Activated CD4-positive, alpha-beta T cell treated with anti-CD3 and anti-CD28 coated beads, Interleukin-2, amount 50 U/mL, for 16 hours (primary cell): ENCODE measurements around the gene NKX2-3.

ENCODE experiments used
- DNase-seq: peaks from one replicate; pipeline ENCODE4 v3.0.0-alpha.2; 2020

NKX2-3 gene

DNA sequence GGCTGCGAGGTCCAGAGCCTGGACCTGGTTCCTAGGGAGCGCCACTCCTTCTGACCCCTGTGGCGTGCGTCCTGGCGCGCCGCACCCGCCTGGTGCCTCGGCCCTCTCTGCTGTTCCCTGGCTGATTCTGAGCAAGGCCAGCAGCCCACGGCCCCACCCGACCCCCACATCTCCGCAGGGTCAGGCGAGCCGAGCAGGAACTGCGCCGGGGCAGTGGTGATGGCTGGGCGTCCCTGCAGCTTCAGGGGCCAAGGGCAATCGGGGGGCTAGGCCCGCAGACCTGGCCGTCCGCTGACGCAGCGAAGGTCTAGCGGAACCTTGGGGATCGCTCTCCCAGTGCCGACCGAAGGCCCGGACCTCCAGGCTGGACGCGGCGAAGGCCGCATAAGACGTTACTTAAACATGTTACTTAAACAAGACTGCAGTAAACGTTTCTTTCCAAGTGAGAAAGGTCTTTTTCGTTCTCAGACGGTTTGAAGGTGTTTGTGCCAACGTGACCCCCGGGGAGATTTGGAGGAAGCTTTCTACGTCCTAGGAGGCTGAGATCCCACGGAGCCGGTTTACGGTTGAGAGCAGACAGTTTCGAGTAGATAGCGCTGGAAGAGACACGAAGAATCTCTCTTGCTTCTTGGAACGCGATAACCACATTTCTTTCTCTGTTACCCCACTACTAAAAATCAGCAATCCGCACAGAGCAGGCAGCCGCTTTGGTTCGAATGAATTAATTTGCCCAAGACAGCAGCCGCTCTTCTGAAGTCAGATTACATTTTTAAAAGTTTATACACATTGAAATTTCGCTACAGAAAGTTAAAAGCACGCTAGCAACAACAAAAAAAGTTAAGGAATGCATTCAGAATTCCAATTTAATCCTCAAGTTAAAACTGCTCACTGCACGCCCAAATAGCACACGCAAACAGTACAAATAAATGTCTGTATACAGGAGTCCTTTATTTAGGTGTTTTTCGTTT, 4.9 kb upstream of the NKX2-3 start:
- no peak for DNase-seq

DNA sequence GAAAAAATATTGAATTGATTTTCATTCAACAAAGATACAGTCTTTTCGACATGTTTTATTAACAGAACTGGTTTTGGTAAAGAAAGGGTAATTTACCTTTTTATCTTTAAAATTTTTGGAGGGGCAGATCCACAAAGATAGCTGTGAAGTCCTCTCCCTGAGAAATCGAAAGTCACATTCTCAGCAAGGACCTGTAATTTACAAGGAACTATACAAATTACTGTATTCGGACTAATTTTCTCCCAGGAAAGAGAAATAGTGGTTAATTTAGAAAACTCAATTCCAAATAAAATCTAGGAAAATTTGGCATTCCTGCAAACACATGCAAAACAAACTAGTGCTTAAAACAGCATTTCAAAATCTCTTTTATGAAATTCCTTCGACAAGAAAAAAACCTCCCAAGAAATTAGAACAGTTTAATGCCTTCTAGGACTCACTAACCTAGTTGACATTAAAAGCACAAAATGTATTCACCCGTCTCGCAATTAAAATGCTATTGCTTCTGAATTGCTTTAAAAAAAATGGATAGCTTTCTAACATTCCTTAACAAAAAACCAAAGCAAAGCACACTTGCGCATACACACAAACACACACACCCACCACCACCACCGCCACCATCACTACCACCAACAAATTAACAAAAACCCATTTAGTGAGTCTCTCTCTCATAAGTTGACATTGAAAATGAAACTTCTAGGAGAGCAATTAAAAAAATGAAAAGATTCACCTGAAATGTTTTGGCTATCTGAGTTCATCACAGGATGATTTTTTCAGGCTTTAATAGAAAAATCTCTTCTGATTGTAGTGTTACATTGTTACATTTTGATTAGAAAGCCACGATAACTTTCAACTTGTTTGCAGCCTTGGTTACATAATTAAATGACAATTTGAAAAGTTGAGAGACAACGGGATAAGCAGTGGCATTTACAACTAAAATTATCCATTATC, 4.0 kb upstream of the NKX2-3 start:
- no peak for DNase-seq

DNA sequence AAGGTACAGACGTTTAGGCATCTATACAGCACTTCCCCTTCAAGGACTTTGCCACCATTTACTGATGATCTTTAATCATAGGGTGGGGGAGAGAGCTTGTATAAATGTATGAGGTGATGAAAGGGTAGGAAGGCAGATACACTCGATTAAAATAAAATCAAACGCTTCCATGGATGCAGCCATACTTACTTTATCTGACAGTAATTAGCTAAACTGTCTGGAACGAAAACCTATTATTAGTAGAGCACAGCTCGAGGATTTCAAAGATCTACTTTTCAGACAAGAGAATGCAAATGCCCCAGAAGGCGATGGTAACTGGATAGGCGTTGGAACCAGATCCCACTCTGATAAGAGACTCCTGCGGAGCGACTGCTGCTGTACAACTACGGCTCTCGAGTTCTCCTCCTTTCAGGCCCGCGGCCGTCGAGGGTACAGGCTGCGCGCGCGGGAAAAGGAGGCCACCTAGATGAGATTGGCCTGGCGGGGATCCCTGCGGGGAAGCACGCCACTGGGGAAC, 3.1 kb upstream of the NKX2-3 start:
- DNase-seq: no peak

DNA sequence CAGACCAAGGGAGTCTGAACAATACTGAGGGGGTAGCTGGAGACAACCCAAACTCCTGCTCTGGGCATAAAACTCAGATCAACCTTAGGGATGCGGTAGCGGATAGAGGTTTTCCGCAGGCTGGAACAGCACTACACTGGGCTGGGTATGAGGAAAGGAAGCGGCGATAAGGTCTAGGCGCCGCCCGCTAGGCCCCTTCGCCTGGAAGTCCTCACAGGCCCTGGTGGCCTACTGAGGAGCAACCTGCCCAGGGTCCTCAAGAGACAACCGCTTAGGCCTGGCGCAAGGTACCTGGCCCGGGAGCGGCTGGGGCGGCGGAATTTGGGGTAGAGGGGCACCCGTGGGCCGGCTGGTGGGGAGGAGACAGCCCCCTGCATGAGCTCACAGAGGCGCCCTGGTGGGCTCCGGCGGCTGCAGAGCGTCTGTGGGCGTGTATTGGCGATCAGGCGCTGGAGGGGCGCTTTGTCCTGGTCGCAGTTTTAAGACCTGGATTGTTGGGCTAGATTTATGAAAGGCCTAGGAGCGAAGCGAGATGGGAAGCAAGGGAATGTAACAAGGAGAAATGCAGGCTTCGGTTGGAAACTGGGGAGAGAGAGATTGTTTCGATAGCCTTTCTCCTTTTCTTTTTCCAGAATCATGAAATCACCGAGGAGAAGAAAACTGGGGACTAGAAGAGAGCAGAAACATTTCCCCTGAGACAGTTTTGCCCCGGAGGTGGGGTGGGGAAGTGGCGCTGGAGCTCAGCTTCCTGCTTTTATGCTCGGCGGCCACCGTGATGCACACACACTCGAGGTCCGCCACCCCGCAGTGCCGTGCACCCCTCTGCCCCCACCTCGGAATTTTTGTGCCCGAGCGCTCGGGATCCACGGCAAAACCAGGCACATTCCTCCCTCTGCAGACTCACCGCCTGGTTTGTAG, 2.4 kb upstream of the NKX2-3 start:
- DNase-seq: no peak

DNA sequence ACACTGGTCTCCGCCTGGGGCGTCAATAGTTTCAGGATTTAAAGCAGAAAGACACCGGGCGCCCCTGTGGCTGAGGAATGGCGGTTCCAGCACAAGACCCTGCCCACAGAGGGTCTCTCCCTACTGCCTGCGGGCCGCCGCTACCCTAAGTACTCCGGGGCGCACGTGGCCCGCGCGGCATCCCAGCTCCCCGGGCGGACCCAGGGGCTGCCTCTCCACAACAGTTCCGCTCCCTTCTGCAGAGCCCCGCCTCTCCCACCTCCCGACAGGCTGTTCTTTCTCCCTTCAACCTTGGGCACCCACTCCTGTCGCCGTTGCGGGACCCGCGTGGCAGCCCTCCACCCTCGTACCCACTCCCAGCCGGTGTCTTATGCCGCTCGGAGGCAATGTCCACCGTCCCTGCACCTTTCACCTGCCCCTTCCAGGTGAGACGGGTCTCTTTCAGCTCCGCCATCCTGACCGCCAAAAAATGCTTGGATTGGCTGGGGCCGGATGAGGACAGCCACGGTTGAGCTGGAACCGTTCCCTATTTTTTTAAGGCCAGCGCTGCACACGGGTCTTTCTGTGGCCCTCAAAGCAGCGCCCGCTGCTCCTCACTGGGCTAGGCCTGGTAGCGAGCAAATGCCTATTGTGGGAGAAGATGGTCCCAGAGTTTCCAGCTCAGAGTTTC, 1.6 kb upstream of the NKX2-3 start:
- no peak for DNase-seq

DNA sequence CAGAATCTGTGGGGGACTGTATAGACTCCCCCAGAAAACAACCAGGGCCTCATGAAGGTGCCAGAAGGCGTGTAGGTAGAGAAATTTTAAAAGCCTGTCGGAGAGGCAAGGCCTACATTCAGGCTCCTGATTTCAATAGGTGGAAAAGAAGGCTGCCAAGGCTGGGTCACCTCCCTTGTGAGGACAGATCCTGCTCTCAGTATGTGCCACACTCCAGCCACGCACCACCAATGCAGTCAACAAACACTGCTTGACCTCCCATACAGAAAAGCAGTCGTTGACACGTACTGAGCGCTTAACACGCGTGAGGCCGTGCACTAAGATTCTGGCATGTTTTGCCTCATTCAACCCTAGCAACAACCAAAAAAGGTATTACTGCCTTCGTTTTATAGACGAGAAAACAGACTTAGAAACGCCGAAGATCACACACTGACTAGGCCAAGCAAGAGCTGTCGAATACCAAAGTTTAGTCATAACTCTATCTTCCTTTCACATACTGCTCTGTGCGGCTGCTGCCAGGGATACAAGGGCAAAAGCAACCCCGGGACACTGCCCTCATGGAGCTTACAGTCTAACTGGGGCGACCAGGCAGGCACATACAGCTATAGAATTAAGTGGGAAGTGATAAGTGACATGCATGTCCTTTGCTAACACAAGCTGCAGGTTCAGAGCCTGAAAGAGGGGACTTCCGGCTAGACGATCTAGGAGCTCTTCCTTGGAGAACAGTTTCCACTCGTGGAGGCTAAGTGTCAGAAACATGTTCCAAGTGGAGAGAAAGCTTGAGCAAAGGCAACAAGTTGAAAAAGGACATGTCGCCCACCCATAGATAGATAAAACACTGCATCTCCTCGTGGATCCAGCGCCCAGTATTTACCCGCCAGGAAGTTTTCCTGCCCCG, 797 bp upstream of the NKX2-3 start:
- no peak for DNase-seq

DNA sequence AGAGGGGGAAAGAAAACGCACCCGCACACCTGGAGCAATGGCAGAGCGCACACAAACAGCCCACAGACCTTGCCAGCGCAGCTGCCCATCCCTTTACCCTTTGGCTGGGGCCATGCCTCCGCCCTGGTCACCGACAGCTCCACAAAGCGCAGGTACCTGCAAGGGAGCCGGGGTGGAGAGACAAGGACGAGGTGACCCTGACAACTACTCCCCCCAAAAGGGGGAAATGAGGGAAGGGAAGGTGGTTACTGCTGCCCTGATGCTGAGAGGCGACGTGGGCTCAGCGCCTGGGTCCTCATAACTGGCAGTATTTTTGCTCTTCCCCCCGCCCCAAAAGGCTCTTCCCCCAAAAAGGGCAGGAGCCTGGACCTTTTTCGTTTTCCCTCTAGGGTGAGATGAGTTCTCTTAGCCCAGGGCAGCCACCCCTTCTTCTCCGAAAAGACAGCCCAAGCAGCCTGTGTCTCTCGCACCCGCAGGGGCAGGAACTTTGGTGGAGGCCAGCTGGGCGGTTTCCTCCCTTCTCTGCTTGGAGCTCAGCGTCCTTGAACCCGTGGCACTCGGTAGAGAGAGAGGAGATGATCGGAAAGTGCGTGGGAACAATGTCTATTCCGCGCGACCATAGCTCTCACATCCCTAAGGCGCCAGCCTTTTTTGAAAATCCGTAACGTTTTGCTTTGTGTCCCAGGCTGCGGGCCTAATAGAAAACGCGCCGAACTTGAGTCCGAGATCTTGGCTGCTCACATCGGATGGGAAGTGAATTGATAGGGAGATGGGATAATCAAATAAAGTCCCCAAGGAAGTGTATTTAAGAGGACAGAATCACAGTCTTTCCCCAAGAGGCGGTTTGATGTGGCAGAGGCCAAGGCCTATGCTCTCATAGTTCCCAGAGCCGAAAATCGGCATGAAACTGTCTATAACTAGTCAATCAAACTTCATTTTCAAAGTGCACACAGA, 1.0 kb downstream of the NKX2-3 start:
- DNase-seq: no peak

DNA sequence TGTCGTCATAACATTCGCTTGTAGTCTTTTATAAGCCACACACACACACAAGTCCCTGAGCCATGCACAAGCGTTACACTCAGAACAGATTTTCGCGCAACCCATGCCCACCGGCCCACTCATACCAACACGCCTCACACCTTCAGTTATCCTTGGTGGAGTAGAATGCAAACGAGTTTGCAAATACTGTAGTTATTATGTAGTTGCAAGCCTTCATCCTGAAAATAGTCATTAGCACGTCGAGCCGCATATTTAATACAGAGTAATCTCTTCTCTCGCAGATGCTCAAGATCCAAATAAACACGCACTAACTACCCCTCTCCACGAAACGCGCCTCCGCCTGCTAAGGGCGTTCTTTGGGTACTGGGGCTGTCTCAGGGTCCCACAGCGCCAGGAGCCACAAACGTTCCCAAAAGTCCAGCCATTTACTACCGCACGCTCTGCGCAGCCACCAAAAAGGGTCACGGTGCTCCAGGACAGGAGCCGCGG, 1.8 kb downstream of the NKX2-3 start:
- no peak for DNase-seq

DNA sequence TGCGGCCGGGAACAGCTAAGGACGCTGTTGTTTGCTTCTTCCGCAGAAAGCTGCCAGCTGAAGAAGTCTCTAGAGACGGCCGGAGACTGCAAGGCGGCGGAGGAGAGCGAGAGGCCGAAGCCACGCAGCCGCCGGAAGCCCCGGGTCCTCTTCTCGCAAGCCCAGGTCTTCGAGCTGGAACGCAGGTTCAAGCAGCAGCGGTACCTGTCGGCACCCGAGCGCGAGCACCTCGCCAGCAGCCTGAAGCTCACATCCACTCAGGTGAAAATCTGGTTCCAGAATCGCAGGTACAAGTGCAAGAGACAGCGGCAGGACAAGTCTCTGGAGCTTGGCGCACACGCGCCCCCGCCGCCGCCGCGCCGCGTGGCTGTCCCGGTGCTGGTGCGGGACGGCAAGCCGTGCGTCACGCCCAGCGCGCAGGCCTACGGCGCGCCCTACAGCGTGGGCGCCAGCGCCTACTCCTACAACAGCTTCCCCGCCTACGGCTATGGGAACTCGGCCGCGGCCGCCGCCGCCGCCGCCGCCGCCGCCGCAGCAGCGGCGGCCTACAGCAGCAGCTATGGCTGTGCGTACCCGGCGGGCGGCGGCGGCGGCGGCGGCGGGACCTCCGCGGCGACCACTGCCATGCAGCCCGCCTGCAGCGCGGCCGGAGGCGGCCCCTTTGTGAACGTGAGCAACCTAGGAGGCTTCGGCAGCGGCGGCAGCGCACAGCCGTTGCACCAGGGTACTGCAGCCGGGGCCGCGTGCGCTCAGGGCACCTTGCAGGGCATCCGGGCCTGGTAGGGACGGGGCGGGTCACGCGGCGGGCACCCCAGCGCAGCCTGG, 2.4 kb downstream of the NKX2-3 start:
- peak; percentile 12 for DNase-seq

DNA sequence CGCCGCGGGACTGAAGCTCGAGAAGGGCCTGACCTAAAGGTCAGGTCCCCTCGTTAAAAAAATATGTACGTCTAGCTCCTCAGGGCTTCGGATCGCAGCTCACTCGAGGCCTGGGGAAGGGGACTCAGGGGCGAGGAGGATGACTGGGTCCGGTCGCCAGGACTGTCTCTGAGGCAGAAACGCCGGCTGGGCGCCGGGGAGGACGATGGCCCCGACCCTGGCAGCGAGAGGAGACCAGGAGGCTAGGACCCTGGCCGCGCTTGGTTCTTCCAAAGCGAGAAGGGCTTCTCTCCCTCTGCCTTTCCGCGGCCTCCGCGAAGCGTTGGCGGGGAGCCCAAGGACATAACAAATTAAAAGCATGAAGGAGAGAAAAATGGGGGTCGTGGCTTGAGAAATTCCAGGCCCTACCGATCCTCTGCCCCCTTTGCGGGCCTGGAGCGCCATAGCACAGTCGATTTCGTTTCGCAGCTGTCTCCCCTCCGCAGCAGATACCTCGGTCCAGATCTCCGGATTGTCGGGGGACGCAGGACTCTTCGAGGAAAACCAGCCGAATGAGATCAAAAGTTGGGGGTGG, 3.1 kb downstream of the NKX2-3 start:
- DNase-seq: no peak

DNA sequence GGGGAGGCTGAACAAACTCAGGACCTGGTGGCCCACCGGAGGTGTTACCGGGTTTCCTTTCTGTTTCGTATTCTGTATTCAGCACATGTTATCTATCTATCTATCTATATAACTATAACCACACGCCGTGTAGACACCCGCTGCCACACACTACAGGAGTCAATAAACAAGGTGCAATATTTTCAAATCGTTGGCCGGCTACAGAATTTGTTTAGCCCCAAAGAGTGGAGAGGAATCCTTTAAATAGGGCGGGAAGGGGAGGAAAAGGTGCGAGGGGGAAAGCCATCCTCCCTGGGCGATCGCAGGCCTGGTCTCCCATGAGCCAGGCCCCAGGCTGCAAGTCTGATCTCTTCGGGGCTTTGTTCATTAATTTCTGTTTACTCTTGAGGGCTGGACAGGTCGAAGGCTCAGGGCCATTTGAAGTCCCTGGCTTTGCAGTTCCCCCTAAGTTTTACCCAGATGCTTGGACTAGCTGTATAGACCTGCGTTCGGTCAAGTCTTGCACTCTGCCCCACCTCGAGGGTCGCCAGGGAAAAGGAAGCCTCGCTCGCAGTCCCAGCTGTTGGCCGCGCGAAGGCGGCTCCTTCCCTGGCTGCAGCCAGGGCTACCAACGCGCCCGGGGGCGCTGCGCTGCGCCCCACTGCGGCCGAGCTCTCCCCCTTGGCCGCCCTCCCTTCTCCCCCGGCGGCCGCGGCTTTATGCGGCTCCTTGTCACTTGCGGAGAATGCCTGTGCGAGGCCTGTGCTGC, 3.8 kb downstream of the NKX2-3 start:
- peak; percentile 8 for DNase-seq

DNA sequence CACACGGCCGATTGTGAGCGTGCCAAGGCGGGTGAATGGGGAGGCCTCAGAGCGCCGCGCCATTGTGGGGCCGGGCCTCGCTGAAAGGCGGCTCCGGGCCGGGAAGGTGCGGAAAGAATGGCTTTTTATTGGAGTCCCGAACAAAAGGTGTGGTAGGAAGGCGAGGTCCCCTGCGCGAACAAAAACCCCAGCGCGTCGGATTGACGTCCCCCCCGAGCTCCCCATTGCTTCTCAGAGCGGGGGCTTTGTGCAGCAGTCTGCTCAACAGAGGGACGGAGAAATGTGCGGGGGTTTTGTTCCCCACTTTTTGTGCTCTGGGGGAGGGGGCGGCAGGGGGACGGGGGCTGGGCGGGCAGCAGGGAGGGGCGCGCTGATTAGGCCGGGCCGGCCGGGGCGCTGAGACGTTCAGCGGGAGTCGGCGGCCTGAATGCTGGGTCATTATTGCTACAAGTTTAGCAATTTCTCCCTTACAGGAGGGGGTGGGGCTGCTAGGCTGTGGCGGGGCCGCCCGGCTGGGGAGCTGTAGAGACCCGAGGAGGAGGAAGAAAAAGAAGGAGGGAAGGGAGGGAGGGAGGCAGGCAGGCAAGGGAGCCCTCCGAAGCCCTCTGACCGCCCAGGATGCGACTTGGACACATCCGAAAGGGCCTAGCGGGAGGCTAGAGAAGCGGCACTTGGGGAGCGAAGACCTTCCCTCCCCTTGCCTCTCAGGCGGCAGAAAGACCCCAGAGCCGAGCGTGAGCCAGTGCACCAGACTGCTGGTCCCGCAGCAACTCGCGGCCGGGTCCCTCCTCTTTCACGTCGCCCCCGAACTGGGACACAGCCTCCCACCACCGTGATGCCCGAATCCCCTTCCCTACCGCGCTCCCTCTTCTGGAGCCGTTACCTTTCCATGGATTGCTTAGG, 4.6 kb downstream of the NKX2-3 start:
- DNase-seq: no peak

DNA sequence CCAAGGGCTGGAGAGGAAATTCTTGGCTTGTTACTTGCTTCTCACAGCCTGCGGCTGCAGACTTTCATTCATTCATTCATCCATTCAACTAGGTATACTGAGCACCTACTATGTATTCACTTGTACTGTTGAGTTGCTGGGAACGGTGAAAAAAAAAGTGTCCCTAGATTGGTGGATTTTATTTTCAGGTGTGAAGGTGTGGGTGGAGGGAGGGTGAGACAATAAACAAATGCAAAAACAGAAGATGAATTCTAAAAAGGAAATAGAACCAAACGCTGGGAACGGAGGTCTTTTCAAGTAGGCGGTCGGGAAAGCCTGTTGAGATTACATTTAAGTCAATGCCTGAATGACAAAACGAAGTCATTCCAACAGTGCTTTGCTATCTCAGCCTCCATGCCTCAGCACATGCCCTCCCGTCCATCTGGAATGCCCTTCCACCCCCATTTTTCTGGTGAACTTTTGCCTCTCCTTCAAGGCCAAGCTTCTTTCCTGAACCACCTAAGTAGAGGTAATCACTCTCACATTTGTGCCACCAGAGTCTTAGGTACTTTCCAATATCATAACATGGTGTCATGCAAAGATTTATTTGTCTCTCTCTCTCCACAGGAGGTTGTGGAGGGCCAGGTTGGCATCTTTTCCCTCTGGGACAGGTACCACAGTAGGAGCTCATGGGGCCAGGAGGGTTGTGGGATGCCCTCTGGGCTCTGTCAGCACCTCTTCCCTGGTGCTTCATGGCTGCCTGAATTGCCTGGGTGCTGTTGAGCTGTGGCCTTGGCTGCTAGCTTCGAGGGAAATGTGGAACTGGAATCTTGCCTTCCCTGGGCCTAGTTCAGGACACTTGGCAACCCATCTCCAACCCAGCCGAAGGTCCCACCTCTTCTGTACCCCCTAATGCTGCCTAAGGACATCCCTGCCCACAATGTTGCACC, 5.5 kb downstream of the NKX2-3 start:
- no peak for DNase-seq

DNA sequence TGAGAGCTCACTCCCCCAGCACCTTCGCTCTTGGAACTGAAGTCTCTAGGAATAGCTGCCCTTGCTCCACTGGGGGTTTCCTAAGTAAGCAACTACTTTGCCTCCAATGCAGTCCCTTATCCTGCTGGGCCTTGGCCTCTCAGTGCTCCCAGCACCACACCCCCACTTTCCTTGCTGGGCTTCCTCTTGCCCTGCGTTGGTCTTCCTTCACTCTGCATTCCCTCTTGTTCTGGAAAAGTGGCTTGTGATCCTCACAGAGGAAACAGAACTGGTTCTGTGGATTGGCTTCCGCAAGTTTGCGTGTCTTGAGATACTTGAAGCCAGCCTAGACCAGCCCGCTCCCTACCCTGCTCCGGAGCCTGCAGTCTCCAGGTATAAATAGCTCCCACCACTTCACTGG, 6.4 kb downstream of the NKX2-3 start:
- DNase-seq: no peak

DNA sequence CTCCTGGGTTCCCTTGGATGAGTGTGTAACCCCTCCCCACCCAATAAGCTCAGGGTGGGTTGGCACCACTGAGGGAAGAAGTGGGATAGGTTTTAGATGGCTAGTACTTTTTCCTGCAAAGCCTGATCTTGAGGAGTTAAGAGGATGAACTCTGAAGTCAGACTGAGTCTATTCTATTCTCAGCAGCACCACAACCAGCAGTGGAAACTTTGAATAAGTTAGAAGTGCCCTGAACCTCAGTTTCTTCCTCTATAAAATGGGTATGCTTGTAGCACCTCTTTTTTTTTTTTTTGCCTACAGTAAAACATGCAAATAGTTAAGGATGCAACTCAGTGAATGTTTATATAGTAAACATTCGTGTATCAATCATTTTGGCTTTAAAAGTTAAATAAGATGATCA, 7.1 kb downstream of the NKX2-3 start:
- no peak for DNase-seq
